ENCODE data around the gene TBX1.

DNA sequence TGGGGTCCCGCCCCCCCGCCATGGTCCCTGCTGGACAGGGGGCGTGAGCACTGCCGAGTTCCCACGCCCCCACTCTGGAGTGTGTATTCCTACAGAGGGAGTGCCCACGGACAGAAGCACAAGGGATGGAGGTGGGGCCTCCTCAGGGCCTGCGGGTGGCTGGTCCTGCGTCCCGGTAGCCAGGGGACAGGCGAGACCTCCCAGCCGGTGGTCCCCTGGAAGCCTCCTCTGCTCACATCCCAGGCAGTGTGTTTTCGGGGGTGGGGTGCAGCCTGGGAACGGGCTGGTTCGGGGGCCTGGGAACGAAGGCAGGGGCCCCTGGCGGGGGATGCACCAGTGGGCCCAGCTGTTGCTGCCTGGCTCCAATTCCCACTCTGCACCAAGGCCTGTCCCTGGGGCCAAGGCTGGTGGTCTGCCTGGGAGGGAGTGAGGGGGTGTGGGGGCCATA lies 21.1 kb upstream of the TBX1 start:
- TF ChIP-seq TBX2 (CRISPR knock-in tag; IDR thresholded peaks at IDR 0.05; ENCODE audit: borderline replicate concordance) (no peak), ZNF296 (CRISPR knock-in tag; conservative IDR thresholded peaks at IDR 0.05) (no peak), SRF (IDR thresholded peaks at IDR 0.05; ENCODE audit: low read depth, low read length) (no peak)
